Measurements from ENCODE around the gene CNR2. TPM values are rescaled to one million over a fixed set of nuclear protein-coding genes. Genes with fewer than 3 reads are reported as not detected.

The CNR2 gene
- total and polyA plus RNA-seq, 2 of the 4 experiments (the other 2 are of a cell fraction), result not detected

- intact Hi-C loops (cut with micrococcal nuclease), result no loop called here
- Histone ChIP-seq H3K4me1 (ENCODE audit: control insufficient read depth, insufficient read depth, low read length) (no peaks in the 10 kb centered on the region), H2BK15ac (ENCODE audit: low read depth, low read length) (no peak overlapping the region), H3K36me3 (ENCODE audit: control insufficient read depth, insufficient read depth, low read length) (no peaks in the 10 kb centered on the region), H2BK20ac (ENCODE audit: low read depth, low read length) (no peak overlapping the region), H3K9ac (ENCODE audit: low read depth, low read length) (no peak overlapping the region), H3K18ac (ENCODE audit: low read depth, low read length) (no peak overlapping the region), H3K27ac (ENCODE audit: insufficient read depth, low read length) (no peak overlapping the region), H3K4me3 (ENCODE audit: insufficient read depth, low read depth, low read length) (no peak overlapping the region), H3K4ac (ENCODE audit: low read depth, low read length) (no peak overlapping the region), H3K27me3 (ENCODE audit: control insufficient read depth, insufficient read depth, low read length) (peaks cover 24% of the 10 kb centered on the region), H3K23ac (ENCODE audit: low read depth, low read length) (no peak overlapping the region), H2BK5ac (ENCODE audit: low read depth, low read length, poor library complexity, severe bottlenecking) (no peak overlapping the region), H3K9me3 (ENCODE audit: control insufficient read depth, insufficient read depth, low read length) (0 out of 2 replicates have a peak, but pooled peaks cover 2% of the 10 kb centered on the region), H3K9me1 (ENCODE audit: insufficient read depth, low read length) (no peaks in the 10 kb centered on the region; the same call in 1 of the 2 replicates), H4K20me1 (ENCODE audit: insufficient read depth, low read length) (no peaks in the 10 kb centered on the region), H2BK120ac (ENCODE audit: low read depth, low read length) (no peak overlapping the region), H4K8ac (ENCODE audit: low read depth in 2 of 2, low read length in 2 of 2) (no peak overlapping the region), H2AFZ (replicated peaks; ENCODE audit: low read length, poor library complexity) (no peak overlapping the region), H3K56ac (ENCODE audit: extremely low read depth, insufficient read depth, low read length) (no peak overlapping the region), H4K91ac (ENCODE audit: insufficient read depth, low read depth, low read length) (no peak overlapping the region), H2AK5ac (ENCODE audit: low read depth, low read length) (no peak overlapping the region), H3K79me1 (ENCODE audit: low read depth in 1 of 2, low read length in 2 of 2) (no peaks in the 10 kb centered on the region), H3K14ac (replicated peaks; ENCODE audit: low read depth, low read length) (no peak overlapping the region), H2AK9ac (replicated peaks; ENCODE audit: low read depth, low read length, poor library complexity) (no peak overlapping the region), H4K5ac (ENCODE audit: low read depth, low read length) (no peak overlapping the region), H3K4me2 (ENCODE audit: low read depth, low read length) (no peak overlapping the region)
- ChIA-PET POLR2A (ENCODE audit: unreplicated experiment) (no interaction called here), CTCF (no interaction called here)
- ATAC-seq (ENCODE audit: low read depth) (no peak), DNase-seq (no peak)
- WGBS, 2 experiments (ENCODE audit: extremely low coverage in 2 of 2, insufficient read length in 1 of 2), result 95% methylated on average over 4 of the region's 4 CpGs; no CpG with 5 or more reads in 1 of the 2 experiments
- BruUV-seq (replicated peaks), result no TSS peak
- in situ Hi-C loops (cut with MboI; ENCODE audit: low sequenced_read_pairs), result no loop called here
- TF ChIP-seq MXI1 (IDR thresholded peaks at IDR 0.05; ENCODE audit: borderline replicate concordance, low read depth, low read length) (no peak), MAZ (IDR thresholded peaks at IDR 0.05; ENCODE audit: borderline replicate concordance, low read depth, low read length) (no peak), FOS (IDR thresholded peaks at IDR 0.05; ENCODE audit: low read depth, low read length) (no peak), ELK1 (IDR thresholded peaks at IDR 0.05; ENCODE audit: borderline replicate concordance, low read depth, low read length) (no peak), BHLHE40 (IDR thresholded peaks at IDR 0.05; ENCODE audit: low read depth, low read length) (no peak), CEBPB (IDR thresholded peaks at IDR 0.05; ENCODE audit: low read depth, low read length) (no peak), POLR2A (IDR thresholded peaks at IDR 0.05; ENCODE audit: low read depth, low read length) (no peak), NFE2L2 (IDR thresholded peaks at IDR 0.05; ENCODE audit: low read depth, low read length) (no peak), RFX5 (IDR thresholded peaks at IDR 0.05; ENCODE audit: low read depth, low read length) (no peak), SMC3 (IDR thresholded peaks at IDR 0.05; ENCODE audit: low read depth, low read length) (no peak), RAD21 (IDR thresholded peaks at IDR 0.05; ENCODE audit: low read length) (no peak), RCOR1 (IDR thresholded peaks at IDR 0.05; ENCODE audit: insufficient replicate concordance, low read length) (no peak), MAFK (IDR thresholded peaks at IDR 0.05; ENCODE audit: low read depth, low read length) (no peak), CHD1 (IDR thresholded peaks at IDR 0.05; ENCODE audit: low read depth, low read length) (no peak)
- TF ChIP-seq, protein P1, sequence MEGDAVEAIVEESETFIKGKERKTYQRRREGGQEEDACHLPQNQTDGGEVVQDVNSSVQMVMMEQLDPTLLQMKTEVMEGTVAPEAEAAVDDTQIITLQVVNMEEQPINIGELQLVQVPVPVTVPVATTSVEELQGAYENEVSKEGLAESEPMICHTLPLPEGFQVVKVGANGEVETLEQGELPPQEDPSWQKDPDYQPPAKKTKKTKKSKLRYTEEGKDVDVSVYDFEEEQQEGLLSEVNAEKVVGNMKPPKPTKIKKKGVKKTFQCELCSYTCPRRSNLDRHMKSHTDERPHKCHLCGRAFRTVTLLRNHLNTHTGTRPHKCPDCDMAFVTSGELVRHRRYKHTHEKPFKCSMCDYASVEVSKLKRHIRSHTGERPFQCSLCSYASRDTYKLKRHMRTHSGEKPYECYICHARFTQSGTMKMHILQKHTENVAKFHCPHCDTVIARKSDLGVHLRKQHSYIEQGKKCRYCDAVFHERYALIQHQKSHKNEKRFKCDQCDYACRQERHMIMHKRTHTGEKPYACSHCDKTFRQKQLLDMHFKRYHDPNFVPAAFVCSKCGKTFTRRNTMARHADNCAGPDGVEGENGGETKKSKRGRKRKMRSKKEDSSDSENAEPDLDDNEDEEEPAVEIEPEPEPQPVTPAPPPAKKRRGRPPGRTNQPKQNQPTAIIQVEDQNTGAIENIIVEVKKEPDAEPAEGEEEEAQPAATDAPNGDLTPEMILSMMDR (conservative IDR thresholded peaks at IDR 0.05; ENCODE audit: low read depth, low read length), result no peak
- TF ChIP-seq, protein P2, sequence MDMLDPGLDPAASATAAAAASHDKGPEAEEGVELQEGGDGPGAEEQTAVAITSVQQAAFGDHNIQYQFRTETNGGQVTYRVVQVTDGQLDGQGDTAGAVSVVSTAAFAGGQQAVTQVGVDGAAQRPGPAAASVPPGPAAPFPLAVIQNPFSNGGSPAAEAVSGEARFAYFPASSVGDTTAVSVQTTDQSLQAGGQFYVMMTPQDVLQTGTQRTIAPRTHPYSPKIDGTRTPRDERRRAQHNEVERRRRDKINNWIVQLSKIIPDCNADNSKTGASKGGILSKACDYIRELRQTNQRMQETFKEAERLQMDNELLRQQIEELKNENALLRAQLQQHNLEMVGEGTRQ (IDR thresholded peaks at IDR 0.05; ENCODE audit: low read depth, low read length), result no peak
- dilution Hi-C loops (cut with HindIII; ENCODE audit: low sequenced_read_pairs, unreplicated experiment), result no loop called here
Observed at GRCh38 chr1:23885222-23885621, 27.9 kb downstream of the CNR2 start.
